ENCODE results near the gene CAPZA2. TPM values are rescaled to one million over a fixed set of nuclear protein-coding genes. Genes with fewer than 3 reads are reported as not detected.

CAPZA2 gene
- total and polyA plus RNA-seq, 10 of the 15 experiments (the other 5 are each of a cell fraction or from before 2014, with no cell fraction given): 50.0 to 379 (median 117) TPM

- FAIRE-seq: no peak
- 50% methylated on average over 2 of the region's 2 CpGs for WGBS (ENCODE audit: insufficient coverage, insufficient replicate concordance, low lambda C conversion rate, missing lambda C conversion rate)
- ChIA-PET SMC1A (ENCODE audit: uncharacterized antibody, unreplicated experiment) (interaction anchor here (0.7 to 15.1 kb wide), 4 partner anchors 33 to 187 kb away, joined by 3 to 262 read pairs (median 8); no protein-coding TSS in a partner anchor), CTCF (interaction anchor here (1.4 to 13.3 kb wide), 4 partner anchors 9 to 187 kb away, joined by 5 to 324 read pairs (median 64); no protein-coding TSS in a partner anchor), POLR2A (no interaction called here), RAD21 (ENCODE audit: unreplicated experiment) (interaction anchor here (0.7 to 5.7 kb wide), 4 partner anchors 22 to 1261 kb away, joined by 3 to 52 read pairs (median 4); no protein-coding TSS in a partner anchor)
- DNase-seq (ENCODE audit: low read depth, low spot score): no peak
- ATAC-seq: no peak
- Histone ChIP-seq H3K27me3 (replicated peaks in 1 of 2; ENCODE audit: control insufficient read depth in 2 of 2, insufficient read depth in 2 of 2, low read length in 1 of 2) (no peaks in the 10 kb centered on the region), H3K9me3 (replicated peaks; ENCODE audit: control insufficient read depth, insufficient read depth, low read length) (no peaks in the 10 kb centered on the region), H3K4me2 (ENCODE audit: control insufficient read depth, insufficient read depth) (no peak overlapping the region), H3K4me3 (no peak overlapping the region), H2AFZ (ENCODE audit: control insufficient read depth, low read depth, low read length) (no peak overlapping the region), H3K79me2 (ENCODE audit: control insufficient read depth, insufficient read depth, low read length) (no peaks in the 10 kb centered on the region), H4K20me1 (ENCODE audit: control insufficient read depth, insufficient read depth) (no peaks in the 10 kb centered on the region), H3K27ac (ENCODE audit: control insufficient read depth, insufficient read depth) (no peak overlapping the region), H3K36me3 (ENCODE audit: control insufficient read depth in 2 of 2, insufficient read depth in 2 of 2, low read length in 1 of 2) (no peaks in the 10 kb centered on the region), H3K9ac (ENCODE audit: control insufficient read depth, insufficient read depth, low read length) (no peak overlapping the region), H3K4me1 (ENCODE audit: control insufficient read depth, insufficient read depth, low read length) (peaks cover 5% of the 10 kb centered on the region)
- BruUV-seq (replicated peaks): no TSS peak
- intact Hi-C loops (cut with micrococcal nuclease; ENCODE audit: unreplicated experiment): loop anchor here (5.0 kb wide), 1 partner anchor 453 kb away; no protein-coding TSS in a partner anchor
- in situ Hi-C loops (cut with MboI): no loop called here
- TF ChIP-seq MEF2B (IDR thresholded peaks at IDR 0.05; ENCODE audit: partially characterized antibody, poor library complexity, severe bottlenecking) (no peak), BHLHE40 (IDR thresholded peaks at IDR 0.05; ENCODE audit: borderline replicate concordance in 1 of 2, low read depth in 2 of 2, low read length in 1 of 2) (no peak), POLR2AphosphoS2 (IDR thresholded peaks at IDR 0.05; ENCODE audit: low read depth, low read length) (no peak), CBFB (IDR thresholded peaks at IDR 0.05; ENCODE audit: low read depth) (no peak), ZZZ3 (IDR thresholded peaks at IDR 0.05; ENCODE audit: control insufficient read depth, insufficient read length, low read depth) (no peak), NFIC (IDR thresholded peaks at IDR 0.05; ENCODE audit: low read depth, low read length) (no peak), RAD51 (IDR thresholded peaks at IDR 0.05) (no peak), RFX5 (IDR thresholded peaks at IDR 0.05; ENCODE audit: low read depth, low read length) (no peak), CBX5 (IDR thresholded peaks at IDR 0.05; ENCODE audit: low read depth) (no peak), E2F8 (IDR thresholded peaks at IDR 0.05; ENCODE audit: low read depth, partially characterized antibody) (no peak), TCF12 (IDR thresholded peaks at IDR 0.05; ENCODE audit: low read depth, low read length) (no peak), CHD2 (IDR thresholded peaks at IDR 0.05; ENCODE audit: borderline replicate concordance, low read depth, low read length) (no peak), MEF2A (IDR thresholded peaks at IDR 0.05; ENCODE audit: insufficient read depth, low read depth, low read length) (no peak), JUNB (IDR thresholded peaks at IDR 0.05) (no peak), FOS (IDR thresholded peaks at IDR 0.05; ENCODE audit: borderline replicate concordance, extremely low read depth, insufficient read length) (no peak)
- TF ChIP-seq, protein P1, sequence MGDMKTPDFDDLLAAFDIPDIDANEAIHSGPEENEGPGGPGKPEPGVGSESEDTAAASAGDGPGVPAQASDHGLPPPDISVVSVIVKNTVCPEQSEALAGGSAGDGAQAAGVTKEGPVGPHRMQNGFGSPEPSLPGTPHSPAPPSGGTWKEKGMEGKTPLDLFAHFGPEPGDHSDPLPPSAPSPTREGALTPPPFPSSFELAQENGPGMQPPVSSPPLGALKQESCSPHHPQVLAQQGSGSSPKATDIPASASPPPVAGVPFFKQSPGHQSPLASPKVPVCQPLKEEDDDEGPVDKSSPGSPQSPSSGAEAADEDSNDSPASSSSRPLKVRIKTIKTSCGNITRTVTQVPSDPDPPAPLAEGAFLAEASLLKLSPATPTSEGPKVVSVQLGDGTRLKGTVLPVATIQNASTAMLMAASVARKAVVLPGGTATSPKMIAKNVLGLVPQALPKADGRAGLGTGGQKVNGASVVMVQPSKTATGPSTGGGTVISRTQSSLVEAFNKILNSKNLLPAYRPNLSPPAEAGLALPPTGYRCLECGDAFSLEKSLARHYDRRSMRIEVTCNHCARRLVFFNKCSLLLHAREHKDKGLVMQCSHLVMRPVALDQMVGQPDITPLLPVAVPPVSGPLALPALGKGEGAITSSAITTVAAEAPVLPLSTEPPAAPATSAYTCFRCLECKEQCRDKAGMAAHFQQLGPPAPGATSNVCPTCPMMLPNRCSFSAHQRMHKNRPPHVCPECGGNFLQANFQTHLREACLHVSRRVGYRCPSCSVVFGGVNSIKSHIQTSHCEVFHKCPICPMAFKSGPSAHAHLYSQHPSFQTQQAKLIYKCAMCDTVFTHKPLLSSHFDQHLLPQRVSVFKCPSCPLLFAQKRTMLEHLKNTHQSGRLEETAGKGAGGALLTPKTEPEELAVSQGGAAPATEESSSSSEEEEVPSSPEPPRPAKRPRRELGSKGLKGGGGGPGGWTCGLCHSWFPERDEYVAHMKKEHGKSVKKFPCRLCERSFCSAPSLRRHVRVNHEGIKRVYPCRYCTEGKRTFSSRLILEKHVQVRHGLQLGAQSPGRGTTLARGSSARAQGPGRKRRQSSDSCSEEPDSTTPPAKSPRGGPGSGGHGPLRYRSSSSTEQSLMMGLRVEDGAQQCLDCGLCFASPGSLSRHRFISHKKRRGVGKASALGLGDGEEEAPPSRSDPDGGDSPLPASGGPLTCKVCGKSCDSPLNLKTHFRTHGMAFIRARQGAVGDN (IDR thresholded peaks at IDR 0.05): no peak
- TF ChIP-seq, protein P2, sequence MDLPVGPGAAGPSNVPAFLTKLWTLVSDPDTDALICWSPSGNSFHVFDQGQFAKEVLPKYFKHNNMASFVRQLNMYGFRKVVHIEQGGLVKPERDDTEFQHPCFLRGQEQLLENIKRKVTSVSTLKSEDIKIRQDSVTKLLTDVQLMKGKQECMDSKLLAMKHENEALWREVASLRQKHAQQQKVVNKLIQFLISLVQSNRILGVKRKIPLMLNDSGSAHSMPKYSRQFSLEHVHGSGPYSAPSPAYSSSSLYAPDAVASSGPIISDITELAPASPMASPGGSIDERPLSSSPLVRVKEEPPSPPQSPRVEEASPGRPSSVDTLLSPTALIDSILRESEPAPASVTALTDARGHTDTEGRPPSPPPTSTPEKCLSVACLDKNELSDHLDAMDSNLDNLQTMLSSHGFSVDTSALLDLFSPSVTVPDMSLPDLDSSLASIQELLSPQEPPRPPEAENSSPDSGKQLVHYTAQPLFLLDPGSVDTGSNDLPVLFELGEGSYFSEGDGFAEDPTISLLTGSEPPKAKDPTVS (IDR thresholded peaks at IDR 0.05; ENCODE audit: low read depth, low read length): no peak
Observed at GRCh38 chr7:116934580-116934979, 72.2 kb downstream of the CAPZA2 start.

Data from GM12878 (cell line).